Body of pancreas (tissue), 4 donors: ENCODE results near the gene USP48.
"Not testable (repeated sequence)": the region's sequence is repeated elsewhere in the genome, so short reads cannot be mapped to it uniquely, and the experiment has no call there.

ENCODE experiments used
- POLR2A ChIP-seq, 3 donors: fragments of 450-650 bp; IDR thresholded peaks; one replicate each; pipeline ENCODE4 v1.6.1; 2016; ENCODE audit warnings: antibody characterized with exemption in 3 of 3, mild to moderate bottlenecking in 2 of 3
- TF ChIP-seq, protein P1 (sequence below), 7 experiments: fragments of 450-650 bp in 4 of 7; fragments of 200-600 bp in 3 of 7; sonication (generic) in 3 of 7; IDR thresholded peaks; one replicate each; pipeline ENCODE4 v1.5.1; 2016 to 2019; ENCODE audit warnings: antibody characterized with exemption in 7 of 7

DNA sequence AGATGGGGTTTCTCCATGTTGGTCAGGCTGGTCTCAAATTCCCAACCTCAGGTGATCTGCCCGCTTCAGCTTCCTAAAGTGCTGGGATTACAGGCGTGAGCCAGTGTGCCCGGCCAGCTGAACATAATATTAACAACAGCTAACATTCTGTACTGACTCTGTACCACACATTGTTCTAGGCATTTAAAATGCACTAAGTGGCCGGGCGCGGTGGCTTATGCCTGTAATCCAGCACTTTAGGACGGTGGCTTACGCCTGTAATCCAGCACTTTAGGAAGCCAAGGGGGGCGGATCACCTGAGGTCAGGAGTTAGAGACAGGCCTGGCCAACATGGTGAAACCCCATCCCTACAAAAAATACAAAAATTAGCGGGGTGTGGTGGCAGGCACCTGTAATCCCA is 43.7 kb upstream of the USP48 start:
- TF ChIP-seq, protein P1, sequence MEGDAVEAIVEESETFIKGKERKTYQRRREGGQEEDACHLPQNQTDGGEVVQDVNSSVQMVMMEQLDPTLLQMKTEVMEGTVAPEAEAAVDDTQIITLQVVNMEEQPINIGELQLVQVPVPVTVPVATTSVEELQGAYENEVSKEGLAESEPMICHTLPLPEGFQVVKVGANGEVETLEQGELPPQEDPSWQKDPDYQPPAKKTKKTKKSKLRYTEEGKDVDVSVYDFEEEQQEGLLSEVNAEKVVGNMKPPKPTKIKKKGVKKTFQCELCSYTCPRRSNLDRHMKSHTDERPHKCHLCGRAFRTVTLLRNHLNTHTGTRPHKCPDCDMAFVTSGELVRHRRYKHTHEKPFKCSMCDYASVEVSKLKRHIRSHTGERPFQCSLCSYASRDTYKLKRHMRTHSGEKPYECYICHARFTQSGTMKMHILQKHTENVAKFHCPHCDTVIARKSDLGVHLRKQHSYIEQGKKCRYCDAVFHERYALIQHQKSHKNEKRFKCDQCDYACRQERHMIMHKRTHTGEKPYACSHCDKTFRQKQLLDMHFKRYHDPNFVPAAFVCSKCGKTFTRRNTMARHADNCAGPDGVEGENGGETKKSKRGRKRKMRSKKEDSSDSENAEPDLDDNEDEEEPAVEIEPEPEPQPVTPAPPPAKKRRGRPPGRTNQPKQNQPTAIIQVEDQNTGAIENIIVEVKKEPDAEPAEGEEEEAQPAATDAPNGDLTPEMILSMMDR (IDR thresholded peaks at IDR 0.05), result not testable (repeated sequence)
- not testable (repeated sequence) for TF ChIP-seq POLR2A (IDR thresholded peaks at IDR 0.05)
